ENCODE results near the gene TUG1. TPM values are rescaled to one million over a fixed set of nuclear protein-coding genes. Genes with fewer than 3 reads are reported as not detected.
A peak's percentile ranks its signal among the peaks of the same experiment; 100 is the strongest.

The TUG1 gene
- total and polyA plus RNA-seq, 9 of the 15 experiments (the other 6 are each of a cell fraction or from before 2014, with no cell fraction given) = 24.7 to 132 (median 58.9) TPM

DNA sequence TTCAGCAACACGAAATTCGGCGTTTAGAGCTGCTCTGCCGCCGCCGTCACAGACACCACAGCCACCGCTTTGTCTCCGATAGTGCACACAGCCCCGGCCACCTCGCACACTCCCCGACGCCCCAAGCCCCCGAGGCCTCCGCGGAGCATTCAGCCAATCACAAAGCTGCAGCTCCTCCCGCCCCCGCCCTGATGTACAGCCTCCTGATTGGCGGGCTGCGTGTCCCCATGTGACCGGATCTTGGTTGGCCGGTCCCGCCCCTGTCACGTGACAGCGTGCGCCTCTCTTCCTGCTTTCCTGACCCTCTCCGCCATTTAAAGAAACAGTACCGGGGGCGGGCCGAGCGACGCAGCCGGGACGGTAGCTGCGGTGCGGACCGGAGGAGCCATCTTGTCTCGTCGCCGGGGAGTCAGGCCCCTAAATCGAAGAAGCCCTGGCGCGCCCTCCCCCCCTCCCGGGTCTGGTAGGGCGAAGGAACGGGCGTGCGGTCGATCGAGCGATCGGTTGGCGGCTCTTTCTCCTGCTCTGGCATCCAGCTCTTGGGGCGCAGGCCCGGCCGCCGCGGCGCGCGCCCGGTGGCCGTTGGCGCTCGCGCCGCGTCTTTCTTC lies at the start of gene TUG1 (continued):
- TF ChIP-seq, protein P1, sequence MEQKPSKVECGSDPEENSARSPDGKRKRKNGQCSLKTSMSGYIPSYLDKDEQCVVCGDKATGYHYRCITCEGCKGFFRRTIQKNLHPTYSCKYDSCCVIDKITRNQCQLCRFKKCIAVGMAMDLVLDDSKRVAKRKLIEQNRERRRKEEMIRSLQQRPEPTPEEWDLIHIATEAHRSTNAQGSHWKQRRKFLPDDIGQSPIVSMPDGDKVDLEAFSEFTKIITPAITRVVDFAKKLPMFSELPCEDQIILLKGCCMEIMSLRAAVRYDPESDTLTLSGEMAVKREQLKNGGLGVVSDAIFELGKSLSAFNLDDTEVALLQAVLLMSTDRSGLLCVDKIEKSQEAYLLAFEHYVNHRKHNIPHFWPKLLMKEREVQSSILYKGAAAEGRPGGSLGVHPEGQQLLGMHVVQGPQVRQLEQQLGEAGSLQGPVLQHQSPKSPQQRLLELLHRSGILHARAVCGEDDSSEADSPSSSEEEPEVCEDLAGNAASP (IDR thresholded peaks at IDR 0.05) = no peak
- TF ChIP-seq TCF3 (CRISPR knock-in tag; IDR thresholded peaks at IDR 0.05) = no peak
- no peak for TF ChIP-seq RAD21 (CRISPR knock-in tag; conservative IDR thresholded peaks at IDR 0.05 in 1 of 2, IDR thresholded peaks at IDR 0.05 in 1 of 2)
- TF ChIP-seq, protein P2, sequence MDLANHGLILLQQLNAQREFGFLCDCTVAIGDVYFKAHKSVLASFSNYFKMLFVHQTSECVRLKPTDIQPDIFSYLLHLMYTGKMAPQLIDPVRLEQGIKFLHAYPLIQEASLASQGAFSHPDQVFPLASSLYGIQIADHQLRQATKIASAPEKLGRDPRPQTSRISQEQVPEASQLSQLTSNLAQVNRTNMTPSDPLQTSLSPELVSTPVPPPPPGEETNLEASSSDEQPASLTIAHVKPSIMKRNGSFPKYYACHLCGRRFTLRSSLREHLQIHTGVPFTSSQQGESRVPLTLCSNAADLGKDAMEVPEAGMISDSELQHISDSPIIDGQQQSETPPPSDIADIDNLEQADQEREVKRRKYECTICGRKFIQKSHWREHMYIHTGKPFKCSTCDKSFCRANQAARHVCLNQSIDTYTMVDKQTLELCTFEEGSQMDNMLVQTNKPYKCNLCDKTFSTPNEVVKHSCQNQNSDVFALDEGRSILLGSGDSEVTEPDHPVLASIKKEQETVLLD (IDR thresholded peaks at IDR 0.05) = no peak
- TF ChIP-seq XRCC4 (IDR thresholded peaks at IDR 0.05; ENCODE audit: extremely low read depth, insufficient read depth, insufficient read length) = no peak
- TF ChIP-seq, protein P3, sequence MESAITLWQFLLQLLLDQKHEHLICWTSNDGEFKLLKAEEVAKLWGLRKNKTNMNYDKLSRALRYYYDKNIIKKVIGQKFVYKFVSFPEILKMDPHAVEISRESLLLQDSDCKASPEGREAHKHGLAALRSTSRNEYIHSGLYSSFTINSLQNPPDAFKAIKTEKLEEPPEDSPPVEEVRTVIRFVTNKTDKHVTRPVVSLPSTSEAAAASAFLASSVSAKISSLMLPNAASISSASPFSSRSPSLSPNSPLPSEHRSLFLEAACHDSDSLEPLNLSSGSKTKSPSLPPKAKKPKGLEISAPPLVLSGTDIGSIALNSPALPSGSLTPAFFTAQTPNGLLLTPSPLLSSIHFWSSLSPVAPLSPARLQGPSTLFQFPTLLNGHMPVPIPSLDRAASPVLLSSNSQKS (CRISPR knock-in tag; IDR thresholded peaks at IDR 0.05) = no peak
- TF ChIP-seq TCF7 (IDR thresholded peaks at IDR 0.05; ENCODE audit: borderline replicate concordance) = no peak
- TF ChIP-seq, protein P4, sequence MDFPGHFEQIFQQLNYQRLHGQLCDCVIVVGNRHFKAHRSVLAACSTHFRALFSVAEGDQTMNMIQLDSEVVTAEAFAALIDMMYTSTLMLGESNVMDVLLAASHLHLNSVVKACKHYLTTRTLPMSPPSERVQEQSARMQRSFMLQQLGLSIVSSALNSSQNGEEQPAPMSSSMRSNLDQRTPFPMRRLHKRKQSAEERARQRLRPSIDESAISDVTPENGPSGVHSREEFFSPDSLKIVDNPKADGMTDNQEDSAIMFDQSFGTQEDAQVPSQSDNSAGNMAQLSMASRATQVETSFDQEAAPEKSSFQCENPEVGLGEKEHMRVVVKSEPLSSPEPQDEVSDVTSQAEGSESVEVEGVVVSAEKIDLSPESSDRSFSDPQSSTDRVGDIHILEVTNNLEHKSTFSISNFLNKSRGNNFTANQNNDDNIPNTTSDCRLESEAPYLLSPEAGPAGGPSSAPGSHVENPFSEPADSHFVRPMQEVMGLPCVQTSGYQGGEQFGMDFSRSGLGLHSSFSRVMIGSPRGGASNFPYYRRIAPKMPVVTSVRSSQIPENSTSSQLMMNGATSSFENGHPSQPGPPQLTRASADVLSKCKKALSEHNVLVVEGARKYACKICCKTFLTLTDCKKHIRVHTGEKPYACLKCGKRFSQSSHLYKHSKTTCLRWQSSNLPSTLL (IDR thresholded peaks at IDR 0.05) = no peak
- TF ChIP-seq, protein P5, sequence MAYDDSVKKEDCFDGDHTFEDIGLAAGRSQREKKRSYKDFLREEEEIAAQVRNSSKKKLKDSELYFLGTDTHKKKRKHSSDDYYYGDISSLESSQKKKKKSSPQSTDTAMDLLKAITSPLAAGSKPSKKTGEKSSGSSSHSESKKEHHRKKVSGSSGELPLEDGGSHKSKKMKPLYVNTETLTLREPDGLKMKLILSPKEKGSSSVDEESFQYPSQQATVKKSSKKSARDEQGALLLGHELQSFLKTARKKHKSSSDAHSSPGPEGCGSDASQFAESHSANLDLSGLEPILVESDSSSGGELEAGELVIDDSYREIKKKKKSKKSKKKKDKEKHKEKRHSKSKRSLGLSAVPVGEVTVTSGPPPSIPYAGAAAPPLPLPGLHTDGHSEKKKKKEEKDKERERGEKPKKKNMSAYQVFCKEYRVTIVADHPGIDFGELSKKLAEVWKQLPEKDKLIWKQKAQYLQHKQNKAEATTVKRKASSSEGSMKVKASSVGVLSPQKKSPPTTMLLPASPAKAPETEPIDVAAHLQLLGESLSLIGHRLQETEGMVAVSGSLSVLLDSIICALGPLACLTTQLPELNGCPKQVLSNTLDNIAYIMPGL (CRISPR knock-in tag; IDR thresholded peaks at IDR 0.05) = peak; percentile 55; the same call in 1 of the 2 replicates
- no peak for TF ChIP-seq PRPF4 (IDR thresholded peaks at IDR 0.05; ENCODE audit: insufficient read depth, low read depth, low read length, poor library complexity, severe bottlenecking)
- no peak for TF ChIP-seq MED1 (CRISPR knock-in tag; IDR thresholded peaks at IDR 0.05; ENCODE audit: borderline replicate concordance)
- TF ChIP-seq, protein P6, sequence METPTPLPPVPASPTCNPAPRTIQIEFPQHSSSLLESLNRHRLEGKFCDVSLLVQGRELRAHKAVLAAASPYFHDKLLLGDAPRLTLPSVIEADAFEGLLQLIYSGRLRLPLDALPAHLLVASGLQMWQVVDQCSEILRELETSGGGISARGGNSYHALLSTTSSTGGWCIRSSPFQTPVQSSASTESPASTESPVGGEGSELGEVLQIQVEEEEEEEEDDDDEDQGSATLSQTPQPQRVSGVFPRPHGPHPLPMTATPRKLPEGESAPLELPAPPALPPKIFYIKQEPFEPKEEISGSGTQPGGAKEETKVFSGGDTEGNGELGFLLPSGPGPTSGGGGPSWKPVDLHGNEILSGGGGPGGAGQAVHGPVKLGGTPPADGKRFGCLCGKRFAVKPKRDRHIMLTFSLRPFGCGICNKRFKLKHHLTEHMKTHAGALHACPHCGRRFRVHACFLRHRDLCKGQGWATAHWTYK (CRISPR knock-in tag; IDR thresholded peaks at IDR 0.05) = 0 out of 2 replicates have a peak, but pooled peaks have one; percentile 17
- TF ChIP-seq, protein P7, sequence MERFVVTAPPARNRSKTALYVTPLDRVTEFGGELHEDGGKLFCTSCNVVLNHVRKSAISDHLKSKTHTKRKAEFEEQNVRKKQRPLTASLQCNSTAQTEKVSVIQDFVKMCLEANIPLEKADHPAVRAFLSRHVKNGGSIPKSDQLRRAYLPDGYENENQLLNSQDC (CRISPR knock-in tag; IDR thresholded peaks at IDR 0.05) = no peak
- no peak for TF ChIP-seq ZNF584 (CRISPR knock-in tag; IDR thresholded peaks at IDR 0.05; ENCODE audit: low read depth)
